ENCODE measurements around the gene RTL10. TPM values are rescaled to one million over a fixed set of nuclear protein-coding genes. Genes with fewer than 3 reads are reported as not detected.

Gene RTL10
- total and polyA plus RNA-seq, 10 of the 15 experiments (the other 5 are each of a cell fraction or from before 2014, with no cell fraction given) = 5.3 to 18.1 (median 10.3) TPM

DNA sequence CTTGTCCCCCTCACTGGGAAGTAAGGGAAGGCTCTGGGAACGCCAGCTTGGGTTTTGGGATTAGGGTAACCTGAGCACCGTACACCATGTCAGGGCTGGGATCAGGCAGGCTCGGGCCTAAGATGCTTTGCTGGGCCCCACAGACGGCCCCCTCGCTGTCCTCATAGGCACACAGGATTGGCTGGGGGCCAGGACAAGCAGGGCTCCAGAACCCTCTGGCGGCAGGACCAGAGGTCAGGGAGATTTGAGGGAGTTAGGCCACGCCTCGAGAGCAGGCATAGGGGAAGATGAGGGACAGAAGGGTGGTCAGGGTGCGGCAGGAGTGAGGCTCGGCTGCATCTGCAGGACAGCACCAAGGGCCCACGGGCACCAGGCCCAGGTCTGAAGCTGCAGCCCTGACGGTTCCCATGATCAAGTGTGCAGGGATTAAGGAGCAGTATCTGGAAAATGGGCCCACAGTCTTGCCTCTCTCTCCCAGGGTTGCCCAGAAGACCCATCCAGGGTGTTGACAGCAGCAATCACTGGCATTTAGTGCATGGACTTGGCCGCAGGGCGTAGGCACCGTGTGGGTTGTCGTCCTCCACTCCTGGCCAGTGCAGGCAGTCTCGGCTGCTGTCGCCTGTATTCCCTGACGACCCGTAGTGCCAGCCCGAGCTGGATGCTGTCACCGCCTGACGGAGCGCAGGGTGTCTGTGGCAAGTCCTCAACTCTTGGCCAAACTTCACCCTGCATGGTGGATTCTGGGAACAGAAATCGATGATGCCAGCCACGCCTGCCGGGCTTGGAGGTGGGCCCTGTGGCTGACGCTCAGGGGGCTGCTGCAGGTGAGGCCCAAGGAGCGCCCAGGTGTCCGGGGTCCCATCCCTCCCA is 15.7 kb upstream of the RTL10 start (continued):
- TF ChIP-seq NFYA (IDR thresholded peaks at IDR 0.05; ENCODE audit: borderline replicate concordance, low read depth, low read length) = no peak

DNA sequence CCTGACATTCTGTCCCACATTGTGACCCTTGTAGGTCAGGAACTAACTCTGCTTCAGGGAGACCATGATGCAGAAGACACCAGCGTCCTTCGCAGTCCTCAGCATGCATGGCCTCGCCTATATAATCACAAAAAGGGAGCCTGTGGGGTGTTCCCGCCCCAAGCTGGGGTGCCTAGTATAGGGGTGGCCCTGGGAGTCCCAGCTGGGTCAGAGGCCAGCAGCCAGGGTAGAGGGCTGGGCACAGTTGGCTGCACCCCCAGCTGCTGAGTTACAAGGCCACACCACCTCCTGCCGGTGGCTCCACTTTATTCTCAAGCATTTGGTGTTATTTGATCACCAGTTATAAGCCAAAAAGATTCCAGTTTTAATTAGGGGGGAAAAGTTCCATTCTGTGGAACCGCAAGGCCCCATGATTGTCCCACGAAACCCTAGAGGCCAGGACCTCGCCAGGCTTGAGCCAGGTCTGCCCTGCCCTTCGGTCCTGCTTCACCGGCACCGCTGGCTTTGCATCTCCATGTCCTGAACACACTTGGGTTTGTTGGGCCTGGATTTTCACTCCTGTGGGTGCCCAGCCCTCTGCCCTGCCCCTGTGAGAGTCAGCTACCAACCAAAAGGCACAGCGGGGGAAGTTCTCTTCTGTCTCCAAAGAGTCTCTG is 15.0 kb upstream of the RTL10 start:
- Histone ChIP-seq H3K36me3 (ENCODE audit: control insufficient read depth in 2 of 2, insufficient read depth in 2 of 2, low read length in 1 of 2) (no peaks in the 10 kb centered on the region), H4K20me1 (ENCODE audit: control insufficient read depth, insufficient read depth) (no peaks in the 10 kb centered on the region), H3K27ac (ENCODE audit: control insufficient read depth, insufficient read depth) (no peak overlapping the region), H3K4me3 (no peak overlapping the region), H3K79me2 (ENCODE audit: control insufficient read depth, insufficient read depth, low read length) (no peaks in the 10 kb centered on the region), H3K9ac (ENCODE audit: control insufficient read depth, insufficient read depth, low read length) (no peak overlapping the region), H3K4me2 (ENCODE audit: control insufficient read depth, insufficient read depth) (no peak overlapping the region), H2AFZ (ENCODE audit: control insufficient read depth, low read depth, low read length) (no peak overlapping the region), H3K4me1 (ENCODE audit: control insufficient read depth, insufficient read depth, low read length) (no peaks in the 10 kb centered on the region), H3K27me3 (replicated peaks in 1 of 2; ENCODE audit: control insufficient read depth in 2 of 2, insufficient read depth in 2 of 2, low read length in 1 of 2) (no peaks in the 10 kb centered on the region), H3K9me3 (replicated peaks; ENCODE audit: control insufficient read depth, insufficient read depth, low read length) (no peaks in the 10 kb centered on the region)
- DNase-seq (ENCODE audit: low read depth, low spot score) (no peak), ATAC-seq (no peak), FAIRE-seq (no peak)
- CTCF ChIA-PET = no interaction called here
- RAD21 ChIA-PET (ENCODE audit: unreplicated experiment) = no interaction called here
- SMC1A ChIA-PET (ENCODE audit: uncharacterized antibody, unreplicated experiment) = no interaction called here
- in situ Hi-C loops (cut with MboI) (no loop called here), intact Hi-C loops (cut with micrococcal nuclease; ENCODE audit: unreplicated experiment) (no loop called here)
- POLR2A ChIA-PET = no interaction called here
- 74% methylated on average over 12 of the region's 12 CpGs for WGBS (ENCODE audit: insufficient coverage, insufficient replicate concordance, low lambda C conversion rate, missing lambda C conversion rate)
- BruUV-seq (replicated peaks) = no TSS peak
- TF ChIP-seq SMAD1 (IDR thresholded peaks at IDR 0.05; ENCODE audit: low read depth, partially characterized antibody) = no peak
- TF ChIP-seq SMAD5 (IDR thresholded peaks at IDR 0.05; ENCODE audit: low read depth) = no peak
- TF ChIP-seq, protein P1, sequence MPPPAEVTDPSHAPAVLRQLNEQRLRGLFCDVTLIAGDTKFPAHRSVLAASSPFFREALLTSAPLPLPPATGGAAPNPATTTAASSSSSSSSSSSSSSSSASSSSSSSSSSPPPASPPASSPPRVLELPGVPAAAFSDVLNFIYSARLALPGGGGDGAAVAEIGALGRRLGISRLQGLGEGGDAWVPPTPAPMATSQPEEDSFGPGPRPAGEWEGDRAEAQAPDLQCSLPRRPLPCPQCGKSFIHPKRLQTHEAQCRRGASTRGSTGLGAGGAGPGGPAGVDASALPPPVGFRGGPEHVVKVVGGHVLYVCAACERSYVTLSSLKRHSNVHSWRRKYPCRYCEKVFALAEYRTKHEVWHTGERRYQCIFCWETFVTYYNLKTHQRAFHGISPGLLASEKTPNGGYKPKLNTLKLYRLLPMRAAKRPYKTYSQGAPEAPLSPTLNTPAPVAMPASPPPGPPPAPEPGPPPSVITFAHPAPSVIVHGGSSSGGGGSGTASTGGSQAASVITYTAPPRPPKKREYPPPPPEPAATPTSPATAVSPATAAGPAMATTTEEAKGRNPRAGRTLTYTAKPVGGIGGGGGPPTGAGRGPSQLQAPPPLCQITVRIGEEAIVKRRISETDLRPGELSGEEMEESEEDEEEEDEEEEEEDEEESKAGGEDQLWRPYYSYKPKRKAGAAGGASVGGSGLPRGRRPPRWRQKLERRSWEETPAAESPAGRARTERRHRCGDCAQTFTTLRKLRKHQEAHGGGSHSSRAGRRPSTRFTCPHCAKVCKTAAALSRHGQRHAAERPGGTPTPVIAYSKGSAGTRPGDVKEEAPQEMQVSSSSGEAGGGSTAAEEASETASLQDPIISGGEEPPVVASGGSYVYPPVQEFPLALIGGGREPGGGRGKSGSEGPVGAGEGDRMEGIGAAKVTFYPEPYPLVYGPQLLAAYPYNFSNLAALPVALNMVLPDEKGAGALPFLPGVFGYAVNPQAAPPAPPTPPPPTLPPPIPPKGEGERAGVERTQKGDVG (CRISPR knock-in tag; IDR thresholded peaks at IDR 0.05) = no peak
- TF ChIP-seq, protein P2, sequence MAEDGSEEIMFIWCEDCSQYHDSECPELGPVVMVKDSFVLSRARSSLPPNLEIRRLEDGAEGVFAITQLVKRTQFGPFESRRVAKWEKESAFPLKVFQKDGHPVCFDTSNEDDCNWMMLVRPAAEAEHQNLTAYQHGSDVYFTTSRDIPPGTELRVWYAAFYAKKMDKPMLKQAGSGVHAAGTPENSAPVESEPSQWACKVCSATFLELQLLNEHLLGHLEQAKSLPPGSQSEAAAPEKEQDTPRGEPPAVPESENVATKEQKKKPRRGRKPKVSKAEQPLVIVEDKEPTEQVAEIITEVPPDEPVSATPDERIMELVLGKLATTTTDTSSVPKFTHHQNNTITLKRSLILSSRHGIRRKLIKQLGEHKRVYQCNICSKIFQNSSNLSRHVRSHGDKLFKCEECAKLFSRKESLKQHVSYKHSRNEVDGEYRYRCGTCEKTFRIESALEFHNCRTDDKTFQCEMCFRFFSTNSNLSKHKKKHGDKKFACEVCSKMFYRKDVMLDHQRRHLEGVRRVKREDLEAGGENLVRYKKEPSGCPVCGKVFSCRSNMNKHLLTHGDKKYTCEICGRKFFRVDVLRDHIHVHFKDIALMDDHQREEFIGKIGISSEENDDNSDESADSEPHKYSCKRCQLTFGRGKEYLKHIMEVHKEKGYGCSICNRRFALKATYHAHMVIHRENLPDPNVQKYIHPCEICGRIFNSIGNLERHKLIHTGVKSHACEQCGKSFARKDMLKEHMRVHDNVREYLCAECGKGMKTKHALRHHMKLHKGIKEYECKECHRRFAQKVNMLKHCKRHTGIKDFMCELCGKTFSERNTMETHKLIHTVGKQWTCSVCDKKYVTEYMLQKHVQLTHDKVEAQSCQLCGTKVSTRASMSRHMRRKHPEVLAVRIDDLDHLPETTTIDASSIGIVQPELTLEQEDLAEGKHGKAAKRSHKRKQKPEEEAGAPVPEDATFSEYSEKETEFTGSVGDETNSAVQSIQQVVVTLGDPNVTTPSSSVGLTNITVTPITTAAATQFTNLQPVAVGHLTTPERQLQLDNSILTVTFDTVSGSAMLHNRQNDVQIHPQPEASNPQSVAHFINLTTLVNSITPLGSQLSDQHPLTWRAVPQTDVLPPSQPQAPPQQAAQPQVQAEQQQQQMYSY (CRISPR knock-in tag; IDR thresholded peaks at IDR 0.05) = no peak
- TF ChIP-seq IRF4 (IDR thresholded peaks at IDR 0.05; ENCODE audit: low read depth, low read length) = no peak
- no peak for TF ChIP-seq ESRRA (IDR thresholded peaks at IDR 0.05; ENCODE audit: low read length)
- TF ChIP-seq, protein P3, sequence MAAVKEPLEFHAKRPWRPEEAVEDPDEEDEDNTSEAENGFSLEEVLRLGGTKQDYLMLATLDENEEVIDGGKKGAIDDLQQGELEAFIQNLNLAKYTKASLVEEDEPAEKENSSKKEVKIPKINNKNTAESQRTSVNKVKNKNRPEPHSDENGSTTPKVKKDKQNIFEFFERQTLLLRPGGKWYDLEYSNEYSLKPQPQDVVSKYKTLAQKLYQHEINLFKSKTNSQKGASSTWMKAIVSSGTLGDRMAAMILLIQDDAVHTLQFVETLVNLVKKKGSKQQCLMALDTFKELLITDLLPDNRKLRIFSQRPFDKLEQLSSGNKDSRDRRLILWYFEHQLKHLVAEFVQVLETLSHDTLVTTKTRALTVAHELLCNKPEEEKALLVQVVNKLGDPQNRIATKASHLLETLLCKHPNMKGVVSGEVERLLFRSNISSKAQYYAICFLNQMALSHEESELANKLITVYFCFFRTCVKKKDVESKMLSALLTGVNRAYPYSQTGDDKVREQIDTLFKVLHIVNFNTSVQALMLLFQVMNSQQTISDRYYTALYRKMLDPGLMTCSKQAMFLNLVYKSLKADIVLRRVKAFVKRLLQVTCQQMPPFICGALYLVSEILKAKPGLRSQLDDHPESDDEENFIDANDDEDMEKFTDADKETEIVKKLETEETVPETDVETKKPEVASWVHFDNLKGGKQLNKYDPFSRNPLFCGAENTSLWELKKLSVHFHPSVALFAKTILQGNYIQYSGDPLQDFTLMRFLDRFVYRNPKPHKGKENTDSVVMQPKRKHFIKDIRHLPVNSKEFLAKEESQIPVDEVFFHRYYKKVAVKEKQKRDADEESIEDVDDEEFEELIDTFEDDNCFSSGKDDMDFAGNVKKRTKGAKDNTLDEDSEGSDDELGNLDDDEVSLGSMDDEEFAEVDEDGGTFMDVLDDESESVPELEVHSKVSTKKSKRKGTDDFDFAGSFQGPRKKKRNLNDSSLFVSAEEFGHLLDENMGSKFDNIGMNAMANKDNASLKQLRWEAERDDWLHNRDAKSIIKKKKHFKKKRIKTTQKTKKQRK (IDR thresholded peaks at IDR 0.05; ENCODE audit: low read depth, low read length) = no peak
